HepG2 (cell line): ENCODE data around the gene PTPRN. TPM values are rescaled to one million over a fixed set of nuclear protein-coding genes. Genes with fewer than 3 reads are reported as not detected.

Source experiments
- CERS6 ChIP-seq: sonication (generic); formaldehyde crosslinking; IDR thresholded peaks from 2 replicates; pipeline ENCODE4 v1.5.0; 2020; ENCODE audit warnings: missing genetic modification reagents
- E2F2 ChIP-seq: sonication (generic); formaldehyde crosslinking; IDR thresholded peaks from 2 replicates; pipeline ENCODE4 v1.4.0; 2020; ENCODE audit warnings: missing genetic modification reagents, borderline replicate concordance
- GABPA ChIP-seq, 2 experiments: IDR thresholded peaks; 2 replicates each; pipeline ENCODE4 v1.6.1; 2011 to 2016; ENCODE audit warnings: low read depth in 2 of 2, low read length in 1 of 2, missing biosample characterization in 1 of 2, missing genetic modification characterization in 1 of 2
- HIVEP1 ChIP-seq: sonication (generic); formaldehyde crosslinking; IDR thresholded peaks from 2 replicates; pipeline ENCODE4 v1.4.0; 2020; ENCODE audit warnings: mild to moderate bottlenecking, missing genetic modification reagents
- HOXA7 ChIP-seq: sonication (generic); formaldehyde crosslinking; IDR thresholded peaks from 2 replicates; pipeline ENCODE4 v1.8.1; 2022; ENCODE audit warnings: mild to moderate bottlenecking, missing genetic modification reagents, moderate library complexity
- KLF15 ChIP-seq: sonication (generic); formaldehyde crosslinking; IDR thresholded peaks from 2 replicates; pipeline ENCODE4 v1.8.1; 2023; ENCODE audit warnings: borderline replicate concordance, mild to moderate bottlenecking, inconsistent platforms, missing genetic modification reagents, mixed read lengths
- PHF21A ChIP-seq: sonication (generic); formaldehyde crosslinking; IDR thresholded peaks from 2 replicates; pipeline ENCODE4 v1.5.0; 2020; ENCODE audit warnings: mild to moderate bottlenecking, missing genetic modification reagents
- PLSCR1 ChIP-seq: sonication (generic); formaldehyde crosslinking; IDR thresholded peaks from 2 replicates; pipeline ENCODE4 v1.5.0; 2020; ENCODE audit warnings: missing genetic modification reagents, mild to moderate bottlenecking, borderline replicate concordance
- RBAK ChIP-seq: sonication (generic); formaldehyde crosslinking; IDR thresholded peaks from 2 replicates; pipeline ENCODE4 v1.5.1; 2020; ENCODE audit warnings: mild to moderate bottlenecking, missing genetic modification reagents
- REPIN1 ChIP-seq: sonication (generic); formaldehyde crosslinking; IDR thresholded peaks from 2 replicates; pipeline ENCODE4 v1.8.0; 2022; ENCODE audit warnings: missing genetic modification reagents, low read depth, mild to moderate bottlenecking, borderline replicate concordance
- TCF12 ChIP-seq, 2 experiments: fragments of 450-650 bp in 1 of 2; sonication (generic) in 1 of 2; formaldehyde crosslinking in 1 of 2; IDR thresholded peaks; 2 replicates each; pipeline versions ENCODE4 v1.6.1 to v1.8.0; 2017 to 2022; ENCODE audit warnings: antibody characterized with exemption in 1 of 2, mild to moderate bottlenecking in 1 of 2, missing genetic modification reagents in 1 of 2, moderate library complexity in 1 of 2
- TOE1 ChIP-seq: sonication (generic); formaldehyde crosslinking; IDR thresholded peaks from 2 replicates; pipeline ENCODE4 v1.4.0; 2020; ENCODE audit warnings: mild to moderate bottlenecking, missing genetic modification reagents
- ZEB1 ChIP-seq: IDR thresholded peaks from 2 replicates; pipeline ENCODE4 v1.6.1; 2012; ENCODE audit warnings: mild to moderate bottlenecking, low read depth, inconsistent platforms; ENCODE audit not compliant: insufficient replicate concordance
- ZNF263 ChIP-seq: sonication (generic); formaldehyde crosslinking; IDR thresholded peaks from 2 replicates; pipeline ENCODE4 v1.4.0; 2020; ENCODE audit warnings: missing genetic modification reagents
- ZNF619 ChIP-seq: sonication (generic); formaldehyde crosslinking; IDR thresholded peaks from 2 replicates; pipeline ENCODE4 v1.4.0; 2020; ENCODE audit warnings: mild to moderate bottlenecking, missing genetic modification reagents
- ZSCAN9 ChIP-seq: IDR thresholded peaks from 2 replicates; pipeline ENCODE4 v1.6.1; 2016; ENCODE audit warnings: borderline replicate concordance
- polyA plus RNA-seq, 8 experiments: library from polyadenylated mRNA; depleted of rRNA in 3 of 8; stranded (reverse) in 7 of 8; unstranded in 1 of 8; fragments of >200 nt; fragmentation: Illumina TruSeq in 4 of 8; extraction: Trizol in 4 of 8; gene quantifications; 2 replicates each; pipeline versions ENCODE4 v1.2.1 to v1.2.3, GENCODE V29; 2011 to 2016; ENCODE audit warnings: low read depth in 4 of 8, missing spikeins in 1 of 8, mixed read lengths in 1 of 8; ENCODE audit not compliant: insufficient read depth in 1 of 8
- total RNA-seq, 5 experiments: library from RNA; depleted of rRNA; stranded (reverse); fragments of >200 nt; fragmentation: Illumina TruSeq; extraction: Trizol; gene quantifications; 2 replicates each; pipeline ENCODE4 v1.2.3, GENCODE V29; 2016; ENCODE audit warnings: low read depth in 1 of 5
- TF ChIP-seq, protein P1 (sequence below): IDR thresholded peaks from 2 replicates; pipeline ENCODE4 v1.6.1; 2016; ENCODE audit warnings: missing compliant biosample characterization, missing genetic modification reagents, borderline replicate concordance
- TF ChIP-seq, protein P2 (sequence below): sonication (generic); formaldehyde crosslinking; IDR thresholded peaks from 2 replicates; pipeline ENCODE4 v1.4.0; 2020; ENCODE audit warnings: missing genetic modification reagents, borderline replicate concordance
- TF ChIP-seq, protein P3 (sequence below), 2 experiments: sonication (generic) in 1 of 2; formaldehyde crosslinking in 1 of 2; IDR thresholded peaks; 2 replicates each; pipeline versions ENCODE4 v1.5.1 to v1.6.1; 2011 to 2020; ENCODE audit warnings: borderline replicate concordance in 1 of 2, low read depth in 1 of 2, low read length in 1 of 2, mild to moderate bottlenecking in 1 of 2, missing genetic modification reagents in 1 of 2, moderate library complexity in 1 of 2

Gene PTPRN
- total and polyA plus RNA-seq, 2 of the 13 experiments (the other 11 are each of a cell fraction or from before 2014, with no cell fraction given) = 0.26 TPM; not detected in 1

- TF ChIP-seq CERS6 (no peak), E2F2 (CRISPR knock-in tag) (no peak), ZSCAN9 (CRISPR knock-in tag) (no peak), PLSCR1 (CRISPR knock-in tag) (no peak), ZNF263 (CRISPR knock-in tag) (peak; percentile 37; the same call in 1 of the 2 replicates), ZEB1 (no peak), TCF12 (IDR thresholded peaks at IDR 0.05) (no peak), TCF12 (CRISPR knock-in tag; IDR thresholded peaks at IDR 0.05) (no peak), HIVEP1 (CRISPR knock-in tag) (no peak), PHF21A (CRISPR knock-in tag) (0 out of 2 replicates have a peak, but pooled peaks have one; percentile 31), TOE1 (no peak), ZNF619 (no peak), HOXA7 (CRISPR knock-in tag) (no peak), RBAK (no peak), KLF15 (CRISPR knock-in tag) (no peak), GABPA (IDR thresholded peaks at IDR 0.05; ENCODE audit: low read depth, low read length) (no peak), GABPA (CRISPR knock-in tag; IDR thresholded peaks at IDR 0.05; ENCODE audit: low read depth) (0 out of 2 replicates have a peak, but pooled peaks have one; percentile 8), REPIN1 (CRISPR knock-in tag) (no peak; the same call in 1 of the 2 replicates)
- TF ChIP-seq, protein P1, sequence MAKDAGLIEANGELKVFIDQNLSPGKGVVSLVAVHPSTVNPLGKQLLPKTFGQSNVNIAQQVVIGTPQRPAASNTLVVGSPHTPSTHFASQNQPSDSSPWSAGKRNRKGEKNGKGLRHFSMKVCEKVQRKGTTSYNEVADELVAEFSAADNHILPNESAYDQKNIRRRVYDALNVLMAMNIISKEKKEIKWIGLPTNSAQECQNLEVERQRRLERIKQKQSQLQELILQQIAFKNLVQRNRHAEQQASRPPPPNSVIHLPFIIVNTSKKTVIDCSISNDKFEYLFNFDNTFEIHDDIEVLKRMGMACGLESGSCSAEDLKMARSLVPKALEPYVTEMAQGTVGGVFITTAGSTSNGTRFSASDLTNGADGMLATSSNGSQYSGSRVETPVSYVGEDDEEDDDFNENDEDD (CRISPR knock-in tag) = 0 out of 2 replicates have a peak, but pooled peaks have one; percentile 32
- TF ChIP-seq, protein P2, sequence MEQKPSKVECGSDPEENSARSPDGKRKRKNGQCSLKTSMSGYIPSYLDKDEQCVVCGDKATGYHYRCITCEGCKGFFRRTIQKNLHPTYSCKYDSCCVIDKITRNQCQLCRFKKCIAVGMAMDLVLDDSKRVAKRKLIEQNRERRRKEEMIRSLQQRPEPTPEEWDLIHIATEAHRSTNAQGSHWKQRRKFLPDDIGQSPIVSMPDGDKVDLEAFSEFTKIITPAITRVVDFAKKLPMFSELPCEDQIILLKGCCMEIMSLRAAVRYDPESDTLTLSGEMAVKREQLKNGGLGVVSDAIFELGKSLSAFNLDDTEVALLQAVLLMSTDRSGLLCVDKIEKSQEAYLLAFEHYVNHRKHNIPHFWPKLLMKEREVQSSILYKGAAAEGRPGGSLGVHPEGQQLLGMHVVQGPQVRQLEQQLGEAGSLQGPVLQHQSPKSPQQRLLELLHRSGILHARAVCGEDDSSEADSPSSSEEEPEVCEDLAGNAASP (CRISPR knock-in tag) = peak; percentile 85; the same call in 1 of the 2 replicates
- TF ChIP-seq, protein P3, sequence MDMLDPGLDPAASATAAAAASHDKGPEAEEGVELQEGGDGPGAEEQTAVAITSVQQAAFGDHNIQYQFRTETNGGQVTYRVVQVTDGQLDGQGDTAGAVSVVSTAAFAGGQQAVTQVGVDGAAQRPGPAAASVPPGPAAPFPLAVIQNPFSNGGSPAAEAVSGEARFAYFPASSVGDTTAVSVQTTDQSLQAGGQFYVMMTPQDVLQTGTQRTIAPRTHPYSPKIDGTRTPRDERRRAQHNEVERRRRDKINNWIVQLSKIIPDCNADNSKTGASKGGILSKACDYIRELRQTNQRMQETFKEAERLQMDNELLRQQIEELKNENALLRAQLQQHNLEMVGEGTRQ (IDR thresholded peaks at IDR 0.05; ENCODE audit: low read depth, low read length) = no peak
- TF ChIP-seq, protein P3 (CRISPR knock-in tag; IDR thresholded peaks at IDR 0.05; ENCODE audit: borderline replicate concordance) = no peak
These were observed 39.7 kb downstream of the PTPRN start (continued) for GRCh38 chr2:219269362-219270054.
